Amygdala (tissue), 56 donors: ENCODE measurements around the gene HNRNPUL1.

ENCODE experiments used
- DNase-seq, 56 donors: peaks; one replicate each; lab custom pipeline; 2025; lab: John Stamatoyannopoulos, UW

Gene HNRNPUL1

GRCh38 chr19:41323023-41323422 is 58.9 kb downstream of the HNRNPUL1 start:
- no peak for DNase-seq

GRCh38 chr19:41323430-41324125 is 59.4 kb downstream of the HNRNPUL1 start:
- DNase-seq, result peak in 3 of 56 donors; percentile 14 to 40 (median 24)

GRCh38 chr19:41324231-41324702 is 60.1 kb downstream of the HNRNPUL1 start:
- DNase-seq, result peak in 1 of 56 donors; percentile 38

GRCh38 chr19:41324921-41325639 is 60.9 kb downstream of the HNRNPUL1 start:
- DNase-seq, result peak in 6 of 56 donors; percentile 22 to 45 (median 37)

- DNase-seq, result peak in 3 of 56 donors; percentile 18 to 42 (median 33)
Measured at GRCh38 chr19:41325640-41325946, 61.4 kb downstream of the HNRNPUL1 start.

GRCh38 chr19:41325947-41326706 is 62.0 kb downstream of the HNRNPUL1 start:
- DNase-seq, result peak in 12 of 56 donors; percentile 7 to 54 (median 40)

GRCh38 chr19:41327076-41327575 is 63.0 kb downstream of the HNRNPUL1 start:
- DNase-seq, result peak in 2 of 56 donors; percentile 10 to 30

GRCh38 chr19:41327576-41328156 is 63.5 kb downstream of the HNRNPUL1 start:
- peak in 19 of 56 donors; percentile 6 to 57 (median 28) for DNase-seq

GRCh38 chr19:41328157-41328841 is 64.1 kb downstream of the HNRNPUL1 start:
- peak in 2 of 56 donors; percentile 16 to 42 for DNase-seq

GRCh38 chr19:41328842-41329225 is 64.7 kb downstream of the HNRNPUL1 start:
- peak in 8 of 56 donors; percentile 11 to 46 (median 30) for DNase-seq

- DNase-seq, result no peak
Measured at GRCh38 chr19:41330481-41330880, 66.3 kb downstream of the HNRNPUL1 start.

- no peak for DNase-seq
Measured at GRCh38 chr19:41330946-41331678, 66.9 kb downstream of the HNRNPUL1 start.

GRCh38 chr19:41332000-41332399 is 67.8 kb downstream of the HNRNPUL1 start:
- DNase-seq, result no peak

GRCh38 chr19:41332468-41332867 is 68.3 kb downstream of the HNRNPUL1 start:
- DNase-seq, result no peak

GRCh38 chr19:41334793-41335192 is 70.6 kb downstream of the HNRNPUL1 start:
- no peak for DNase-seq

GRCh38 chr19:41335467-41335866 is 71.3 kb downstream of the HNRNPUL1 start:
- no peak for DNase-seq

- DNase-seq, result no peak
Measured at GRCh38 chr19:41339936-41340335, 75.8 kb downstream of the HNRNPUL1 start.

GRCh38 chr19:41341669-41342490 is 77.7 kb downstream of the HNRNPUL1 start:
- no peak for DNase-seq
